DMS 273 treated with DMSO at 0.1 percent for 48 hours (cell line): ENCODE measurements around the gene IQCN.
A peak's percentile ranks its signal among the peaks of the same experiment; 100 is the strongest.

ENCODE experiments used
- DNase-seq: peaks from one replicate; lab custom pipeline; 2025; lab: John Stamatoyannopoulos, UW

Gene IQCN

DNA sequence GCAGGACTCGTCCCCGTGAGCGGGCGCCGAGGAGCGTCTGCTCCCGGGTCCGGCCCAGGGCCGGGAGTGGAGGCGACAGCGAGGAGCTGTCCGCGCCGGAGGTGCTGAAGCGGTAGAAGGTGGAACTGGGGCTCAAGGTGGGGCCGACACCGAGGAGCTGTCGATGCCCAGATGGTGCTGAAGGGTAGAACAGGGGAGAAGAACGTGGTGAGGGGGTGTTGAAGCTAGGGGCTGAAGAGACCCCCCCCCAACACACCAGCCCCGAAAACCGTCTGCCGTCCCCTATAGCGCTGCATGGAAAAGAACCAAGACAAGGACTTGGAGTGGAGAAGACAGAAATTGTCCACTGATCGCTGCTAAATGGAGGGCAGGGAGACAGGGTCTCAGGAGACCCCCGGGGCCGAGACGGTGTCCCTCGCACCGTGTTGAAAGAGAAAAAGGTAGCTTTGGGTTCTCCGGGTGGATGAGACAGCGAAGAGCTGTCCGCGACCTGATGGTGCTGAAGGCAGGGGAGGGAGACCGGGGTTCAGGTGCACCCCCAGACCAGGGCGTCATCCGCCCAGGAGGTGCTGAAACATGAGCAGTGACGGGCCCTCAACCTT lies 40.9 kb downstream of the IQCN start:
- no peak for DNase-seq

DNA sequence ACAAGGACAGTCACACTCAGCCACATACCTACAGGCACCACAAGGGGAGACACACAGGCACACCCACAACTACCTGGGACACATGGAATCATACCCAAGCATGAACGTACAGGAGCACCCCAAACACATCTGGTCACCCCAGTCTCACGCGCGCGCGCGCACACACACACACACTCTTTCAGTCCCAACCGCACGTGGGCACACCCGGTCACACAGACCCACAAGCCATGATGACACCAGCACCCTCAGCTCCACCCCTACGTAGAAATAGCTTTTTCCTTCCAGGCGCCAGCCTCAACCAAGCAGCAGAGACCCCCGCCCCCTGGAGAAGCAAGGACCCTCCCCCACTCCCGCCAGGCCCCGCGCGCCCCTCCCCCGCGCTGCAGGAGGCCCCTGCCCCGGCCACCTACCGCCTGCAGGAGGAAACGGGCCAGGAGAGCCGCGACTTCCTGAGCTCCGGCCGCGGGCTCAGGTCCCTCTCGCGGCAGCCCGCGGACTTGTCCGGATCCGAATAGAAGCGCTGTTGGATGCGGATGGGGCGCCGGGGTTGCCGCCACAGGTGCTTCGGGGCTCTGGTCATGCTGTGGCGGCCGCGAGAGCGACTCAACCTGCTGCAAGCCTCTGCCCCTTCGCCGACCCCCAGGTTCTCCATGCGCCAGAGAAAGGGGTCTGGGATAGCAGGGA lies 41.6 kb downstream of the IQCN start:
- DNase-seq = no peak

DNA sequence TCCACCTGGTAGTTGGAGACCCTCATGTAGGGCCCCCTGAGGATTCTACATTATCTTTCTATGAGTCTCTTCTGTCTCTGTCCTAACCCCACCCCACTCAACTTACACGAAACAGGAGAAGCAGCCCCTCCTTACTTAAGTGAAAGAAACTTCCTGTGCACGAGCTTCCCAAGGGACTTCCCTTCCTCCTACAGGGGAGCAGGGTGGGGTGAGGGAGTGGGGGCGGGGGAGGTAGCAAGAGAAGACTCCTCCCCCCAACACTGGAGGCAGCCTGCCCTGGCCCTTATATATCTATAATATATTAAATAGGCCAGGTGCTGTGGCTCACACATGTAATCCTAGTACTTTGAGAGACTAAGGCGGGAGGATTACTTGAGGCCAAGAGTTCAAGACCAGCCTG lies 42.5 kb downstream of the IQCN start:
- no peak for DNase-seq

DNA sequence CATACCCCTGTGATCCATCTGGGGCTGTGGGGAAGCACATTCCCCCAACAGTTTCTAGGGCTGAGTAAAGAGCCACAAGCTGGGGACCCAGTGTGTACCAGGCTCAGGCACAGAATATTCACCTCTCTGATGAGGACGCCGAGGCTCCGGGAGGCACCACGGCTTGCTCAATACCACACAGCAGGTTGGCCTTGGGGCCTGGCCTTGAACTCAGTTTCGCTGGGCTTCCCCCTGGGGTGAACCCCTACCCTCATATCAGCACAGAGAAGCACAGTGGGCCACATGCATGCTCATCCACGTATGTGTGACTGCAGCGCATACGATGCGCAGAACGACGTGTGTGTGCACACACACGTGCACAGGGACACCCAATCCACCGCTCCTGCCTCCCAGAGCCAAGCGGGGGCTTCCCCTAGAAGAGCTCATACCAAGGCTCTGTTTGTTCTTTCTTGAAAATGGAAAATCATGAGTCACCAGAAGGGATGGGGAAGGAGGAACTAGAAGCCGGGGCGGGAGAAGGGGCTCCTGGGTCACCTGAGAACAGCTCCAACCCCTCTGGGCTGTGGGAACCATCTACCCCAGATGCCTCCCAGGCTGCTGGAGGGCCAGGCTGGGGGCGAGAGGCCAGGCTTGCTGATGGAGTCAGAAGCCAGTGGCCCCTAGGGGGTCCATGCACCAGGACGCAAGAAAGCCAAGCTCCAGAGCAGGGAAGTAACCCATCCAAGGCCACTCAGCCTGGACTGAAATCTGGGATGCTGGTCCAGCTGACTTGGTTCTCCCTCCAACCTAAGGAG lies 43.1 kb downstream of the IQCN start:
- no peak for DNase-seq

DNA sequence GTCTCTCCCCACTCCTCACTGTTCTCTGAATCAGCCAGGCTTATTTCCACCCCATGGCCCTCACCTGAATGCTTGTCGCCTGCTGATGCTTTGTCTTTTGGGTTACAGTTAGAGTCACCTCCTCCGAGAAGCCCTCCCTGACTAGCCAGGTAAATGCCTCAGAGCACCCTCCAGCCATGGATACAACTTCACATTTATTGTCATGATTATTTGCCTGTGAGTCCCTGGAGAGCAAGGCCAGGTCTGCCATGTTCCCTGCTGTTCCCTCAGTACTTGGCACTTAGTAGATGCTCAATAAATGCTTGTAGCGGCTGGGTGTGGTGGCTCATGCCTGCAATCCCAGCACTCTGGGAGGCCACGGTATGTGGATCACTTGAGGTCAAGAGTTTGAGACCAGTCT lies 44.3 kb downstream of the IQCN start:
- DNase-seq = no peak

DNA sequence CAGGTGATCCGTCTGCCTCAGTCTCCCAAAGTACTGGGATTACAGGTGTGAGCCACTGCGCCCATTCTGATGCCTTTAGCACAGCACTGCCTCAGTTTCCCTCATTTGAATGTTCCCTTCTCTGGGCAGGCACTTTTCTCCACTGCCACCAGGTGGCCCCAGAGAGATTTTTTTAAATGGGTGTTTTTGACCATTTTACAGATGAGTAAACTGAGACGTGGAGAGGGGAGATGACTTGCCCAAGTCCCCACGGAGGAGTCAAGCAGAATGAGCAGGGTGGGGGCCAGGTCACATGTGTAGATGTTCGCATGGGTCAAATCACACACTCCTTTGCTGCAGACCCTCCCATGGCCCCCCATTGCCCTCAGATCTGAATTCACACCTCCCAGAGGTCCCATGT lies 44.8 kb downstream of the IQCN start:
- DNase-seq = no peak

DNA sequence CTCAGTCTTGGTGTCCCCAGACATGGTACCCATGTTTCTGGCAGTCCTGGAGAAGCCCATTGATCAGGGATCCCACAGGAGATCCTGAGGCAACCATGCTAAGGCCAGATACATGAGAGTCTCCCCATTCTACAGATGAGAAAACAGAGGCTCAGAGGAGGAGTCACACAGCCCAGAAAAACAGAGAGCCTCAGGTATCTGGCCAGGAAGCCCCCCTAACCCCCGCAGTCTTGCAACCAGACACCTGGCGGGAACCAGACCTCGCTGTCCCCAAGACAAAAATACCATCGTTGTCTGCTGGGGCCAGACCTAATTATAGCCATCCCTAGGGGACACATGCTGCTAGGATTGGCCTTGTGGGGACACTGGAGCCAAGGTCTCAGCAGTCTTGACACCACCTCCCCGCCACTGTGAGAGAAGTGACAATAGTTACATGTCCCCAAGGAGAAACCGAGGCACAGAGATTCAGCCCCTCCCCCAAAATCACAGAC lies 46.4 kb downstream of the IQCN start:
- no peak for DNase-seq

DNA sequence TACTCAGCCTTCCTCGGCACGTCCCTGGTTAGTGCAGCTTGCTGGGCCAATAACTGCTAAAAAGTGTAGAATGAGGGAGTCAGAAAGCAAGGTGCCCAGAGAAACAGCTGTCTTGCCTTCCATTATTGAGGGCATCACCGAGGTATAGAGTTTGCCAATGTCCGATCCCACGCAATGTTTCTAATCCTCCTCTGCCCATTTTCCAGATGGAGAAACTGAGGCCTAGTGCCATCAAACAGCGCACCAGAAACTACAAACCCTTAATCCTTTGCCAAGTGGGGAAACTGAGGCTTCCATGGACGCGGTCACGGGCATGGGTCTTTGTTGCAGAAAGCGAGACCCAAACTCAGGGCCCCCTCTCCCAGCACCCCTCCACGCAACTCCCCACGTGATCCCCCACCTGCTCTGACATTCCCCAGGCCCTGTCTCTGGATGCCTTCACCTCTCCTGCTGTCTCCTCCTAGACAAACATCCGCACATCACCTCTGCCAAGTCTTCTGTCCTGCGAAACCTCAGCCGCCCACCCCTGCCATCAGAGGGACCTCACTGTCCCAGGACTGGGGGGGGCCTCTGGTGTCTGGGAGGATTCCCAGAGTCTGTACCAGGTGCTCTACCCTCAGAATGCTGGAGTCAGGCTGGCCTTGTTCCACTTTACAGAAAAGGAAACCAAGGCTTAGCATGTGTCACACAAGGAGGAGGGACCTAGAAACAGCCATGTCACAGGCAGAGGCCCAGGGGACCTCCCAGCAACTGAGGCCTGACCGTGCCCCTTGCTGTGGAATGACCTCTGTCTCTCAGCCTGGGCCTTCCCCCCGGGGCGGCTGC lies 47.1 kb downstream of the IQCN start:
- no peak for DNase-seq

DNA sequence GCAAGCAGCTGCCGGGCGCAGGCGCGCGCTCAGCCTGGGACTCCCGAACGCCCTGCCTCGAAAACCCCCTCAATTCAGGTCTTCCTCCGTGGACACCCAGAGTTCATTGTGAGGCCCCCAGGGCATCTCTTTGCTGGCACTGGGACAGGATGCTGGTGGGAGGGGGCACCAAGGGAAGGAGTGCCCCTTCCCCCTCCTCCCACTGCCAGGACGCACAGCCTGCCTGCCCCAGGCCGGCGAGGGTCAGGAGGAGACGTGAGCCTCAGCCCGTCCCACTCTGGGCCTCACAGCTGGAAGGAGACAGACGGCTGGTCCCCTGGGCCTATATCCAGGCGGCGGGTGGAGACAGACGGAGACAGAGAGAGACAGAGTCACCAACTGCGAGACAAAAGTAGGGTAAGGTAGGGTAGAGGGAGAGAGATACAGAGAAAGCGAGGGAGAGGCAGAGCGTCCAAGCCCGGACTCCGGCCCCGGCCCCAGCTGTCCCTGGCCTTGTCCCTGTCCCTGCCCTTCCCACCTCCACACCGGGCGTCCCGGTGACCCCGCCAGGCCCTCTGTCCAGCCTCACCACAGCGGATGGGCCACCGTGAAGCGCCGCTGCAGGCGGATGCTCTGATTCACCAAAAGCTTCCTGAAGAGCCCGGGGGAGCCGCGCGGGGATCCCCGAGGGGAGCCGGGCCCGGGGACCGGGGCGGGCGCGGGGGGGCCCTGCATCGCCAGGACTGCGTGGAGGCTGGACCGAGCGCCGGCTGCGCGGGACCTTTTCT lies 48.4 kb downstream of the IQCN start, which contains the start of gene PDE4C:
PDE4C (minus strand) TSS at position 737 of the 767 bp plus-strand sequence; CDS start at position 714, 23 bp downstream.
- peak; percentile 46 for DNase-seq

DNA sequence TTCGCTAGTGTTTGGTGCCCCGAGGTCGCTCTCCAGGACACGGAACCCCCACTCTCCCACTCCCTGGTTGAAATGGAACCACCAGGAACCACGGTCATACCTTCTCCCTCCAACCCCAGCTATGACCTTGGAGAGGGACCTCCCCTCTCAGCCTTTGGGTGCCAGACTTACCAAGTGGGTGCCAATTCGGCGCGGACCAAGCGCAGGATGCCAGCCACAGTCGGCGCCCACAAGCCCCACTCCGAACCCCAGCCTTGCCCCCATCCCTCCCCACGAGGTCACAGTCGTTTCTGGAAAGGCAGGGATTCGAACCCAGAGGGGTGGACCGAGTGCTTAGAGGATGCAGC lies 48.9 kb downstream of the IQCN start:
- no peak for DNase-seq

DNA sequence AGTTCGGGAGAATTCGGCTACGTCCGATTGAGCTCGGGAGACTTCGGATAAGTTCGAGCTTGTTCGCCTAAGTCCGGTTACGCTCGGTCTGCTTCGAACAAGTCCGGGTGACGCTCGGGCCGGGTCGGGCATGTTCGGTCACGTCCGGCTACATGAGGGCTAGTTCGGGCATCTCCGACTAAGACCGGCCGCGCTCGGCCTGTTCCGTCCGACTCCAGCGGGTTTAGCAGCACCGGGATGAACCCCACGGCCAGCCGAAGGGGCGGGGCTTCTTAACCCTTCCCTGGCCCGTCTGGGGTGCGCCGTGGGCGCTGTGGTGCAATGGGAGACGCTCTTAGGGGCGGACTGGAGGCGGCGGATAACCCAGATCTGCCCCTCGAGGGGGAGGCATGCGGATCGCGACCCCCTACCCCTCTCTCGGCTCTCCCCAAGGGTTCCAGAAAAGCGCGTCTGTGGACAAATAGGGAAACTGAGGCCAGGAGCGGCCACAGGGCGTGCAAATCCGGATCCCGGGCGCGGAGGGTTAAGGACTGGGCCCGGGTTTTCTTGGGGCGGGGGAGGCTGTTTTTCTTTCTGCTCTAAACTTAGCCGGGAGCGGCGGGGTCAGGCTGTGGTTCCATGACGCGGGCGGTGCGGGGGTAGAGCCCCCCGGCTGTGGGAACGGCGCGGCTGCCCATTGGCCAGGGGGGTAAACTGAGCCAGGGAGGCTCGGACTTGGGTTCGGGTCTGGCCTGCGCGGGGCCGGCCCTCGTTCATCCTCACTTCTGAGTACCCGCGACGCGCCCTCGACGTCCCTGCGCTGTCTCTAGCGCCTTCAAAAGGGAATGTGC lies 49.5 kb downstream of the IQCN start:
- DNase-seq = peak; percentile 89

DNA sequence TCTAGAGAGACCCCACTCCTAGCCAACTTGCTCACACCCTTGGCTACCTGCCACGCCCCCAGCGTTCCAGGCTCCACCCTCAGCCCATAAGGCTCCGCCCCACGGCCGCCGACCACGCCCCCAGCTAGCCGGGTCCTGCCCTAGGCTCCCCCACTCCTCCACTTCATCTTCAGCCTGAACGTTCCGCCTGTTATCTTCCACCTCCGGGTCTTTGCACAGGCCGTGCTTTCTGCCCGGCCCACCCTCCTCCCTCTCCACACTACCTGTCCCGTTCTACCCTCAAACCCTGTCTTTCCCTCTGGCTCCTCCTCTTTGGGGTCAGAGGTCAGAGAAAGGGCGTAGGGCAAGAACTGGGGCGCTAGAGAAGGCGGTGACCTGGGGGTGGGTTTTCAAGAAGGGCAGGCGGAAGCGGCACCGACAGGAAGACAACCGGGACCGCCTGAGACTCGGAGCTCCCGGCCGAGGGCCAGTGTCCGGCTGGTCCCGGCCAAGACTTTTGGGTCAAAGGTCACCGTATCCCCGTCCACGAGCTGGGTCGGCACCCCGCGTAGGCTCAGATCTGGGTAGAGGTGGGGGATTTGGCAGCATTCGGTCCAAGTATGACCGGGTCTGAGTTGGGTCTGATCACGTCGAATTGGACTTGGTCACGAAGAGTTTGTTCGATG lies 50.3 kb downstream of the IQCN start:
- DNase-seq = no peak

DNA sequence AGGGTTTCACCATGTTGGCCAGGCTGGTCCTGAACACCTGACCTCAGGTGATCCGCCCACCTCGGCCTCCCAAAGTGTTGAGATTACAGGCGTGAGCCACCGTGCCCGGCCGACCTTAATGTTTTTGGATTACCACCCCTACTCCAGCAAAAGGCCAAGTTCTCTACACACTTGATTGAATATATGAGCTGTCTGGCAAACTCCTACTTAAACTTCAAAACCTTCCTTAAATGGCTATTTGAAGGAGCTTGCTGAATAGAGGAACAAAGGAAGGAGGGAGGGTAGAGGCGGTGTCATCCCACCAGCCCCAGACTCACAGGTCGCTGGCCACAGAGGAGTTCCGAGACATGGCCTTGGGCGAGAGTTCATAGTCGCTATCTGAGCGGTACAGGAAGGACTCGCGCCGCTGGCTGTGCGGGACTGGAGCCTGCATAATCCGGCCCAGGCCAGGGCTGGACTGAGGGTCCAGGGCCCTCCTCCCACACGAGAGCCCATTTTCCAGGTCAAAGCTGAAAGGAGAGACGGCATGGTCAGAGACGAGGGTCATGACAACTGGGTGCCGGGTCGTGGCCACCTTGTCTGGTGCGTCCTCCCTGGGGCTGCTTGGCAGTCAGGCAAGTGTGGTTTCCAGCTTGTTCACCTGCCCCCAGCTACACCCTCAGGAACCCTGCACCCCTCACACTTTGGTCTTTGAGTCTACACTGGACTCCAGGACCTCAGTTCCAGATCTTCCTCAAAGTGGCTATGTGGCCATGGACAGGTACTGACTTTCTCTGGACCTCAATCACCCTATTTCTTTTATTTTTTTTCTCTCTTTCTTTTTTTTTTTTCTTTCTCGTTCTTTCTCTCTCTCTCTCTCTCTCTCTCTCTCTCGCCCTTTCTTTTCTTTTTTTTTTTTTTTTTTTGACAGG lies 52.2 kb downstream of the IQCN start:
- no peak for DNase-seq

DNA sequence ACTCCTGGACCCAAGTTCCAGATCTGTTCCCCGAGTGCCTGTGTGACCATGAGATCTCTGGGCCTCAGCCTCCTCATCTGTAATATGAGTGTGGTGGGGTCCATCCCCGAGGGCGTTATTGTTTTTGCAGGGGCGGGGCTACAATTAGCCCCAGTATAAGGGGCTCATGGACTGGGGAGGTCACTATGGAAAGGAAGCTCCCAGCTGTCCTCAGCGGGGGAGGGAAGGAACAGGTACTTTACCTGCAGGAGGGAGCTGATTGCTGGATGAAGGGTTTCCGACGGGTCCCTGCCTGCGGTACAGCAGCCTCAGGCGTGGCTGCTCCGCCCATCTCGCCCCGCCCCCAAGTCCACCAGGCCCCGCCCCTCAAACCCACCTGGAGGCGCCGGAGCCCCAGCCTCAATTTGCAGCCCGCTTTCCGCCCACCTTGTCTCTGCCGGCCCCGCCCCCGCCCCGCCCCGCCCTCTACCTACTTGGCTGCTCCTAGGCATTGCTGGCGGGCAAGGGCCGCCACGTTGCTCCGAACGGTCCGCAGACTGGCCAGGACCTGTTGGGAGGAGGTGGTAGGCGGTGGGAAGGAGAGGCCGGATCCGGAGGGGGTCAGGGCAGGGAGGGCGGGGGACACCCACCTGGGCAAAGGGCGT lies 53.5 kb downstream of the IQCN start:
- no peak for DNase-seq

DNA sequence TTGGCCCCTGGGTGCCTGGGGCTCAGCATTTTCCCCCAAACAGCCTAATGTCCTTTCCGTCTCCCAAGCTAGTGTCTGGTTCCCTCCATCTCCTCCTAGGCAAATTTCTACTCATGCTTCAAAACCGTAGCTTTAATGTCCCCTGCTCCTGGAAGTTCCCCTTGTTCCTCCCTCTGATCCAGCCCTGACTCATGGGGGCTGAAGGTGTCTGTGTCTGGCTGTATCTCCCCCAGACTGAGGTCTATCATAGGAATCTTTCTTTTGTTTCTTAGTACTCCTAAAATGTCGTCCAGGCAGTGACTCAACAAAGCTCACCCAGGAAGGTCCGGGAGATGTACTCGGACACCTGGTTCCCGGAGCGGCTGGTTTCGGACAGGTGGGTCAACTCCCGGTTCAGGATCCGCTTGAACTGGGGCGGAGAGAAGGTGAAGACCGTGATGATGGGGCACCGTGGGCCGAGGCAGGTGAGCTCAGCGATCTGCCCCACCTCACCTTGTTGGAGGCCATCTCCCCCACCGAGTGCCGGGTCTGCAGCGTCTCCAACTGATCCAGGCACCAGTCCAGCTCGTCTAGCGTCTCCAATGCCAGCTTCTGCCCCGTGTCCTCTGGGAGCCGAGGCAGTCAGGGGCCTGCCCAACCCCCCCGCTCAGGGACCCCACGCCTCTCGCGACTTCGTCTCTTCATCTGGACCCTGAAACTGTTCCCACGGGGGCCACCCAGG lies 54.2 kb downstream of the IQCN start:
- DNase-seq = no peak

DNA sequence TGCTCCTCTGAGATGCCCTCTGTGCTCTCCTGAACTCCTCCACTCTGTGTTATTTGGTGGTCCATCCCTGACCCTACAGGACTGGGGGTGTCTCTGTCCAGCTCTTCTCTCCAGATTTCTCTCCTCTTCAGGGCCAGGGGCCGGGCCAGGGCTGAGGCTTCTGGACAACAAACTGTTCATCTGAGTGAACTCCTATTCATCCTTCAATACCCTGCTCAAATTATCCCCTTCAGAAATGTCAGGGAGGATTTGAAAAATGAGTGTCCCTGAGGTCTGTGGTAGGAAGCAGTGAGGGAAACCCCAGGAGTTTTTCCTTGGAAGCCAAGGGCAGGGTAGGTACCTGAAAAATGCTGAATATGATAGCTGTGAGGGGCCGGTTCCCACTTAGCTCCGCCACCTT lies 55.7 kb downstream of the IQCN start:
- DNase-seq = no peak

DNA sequence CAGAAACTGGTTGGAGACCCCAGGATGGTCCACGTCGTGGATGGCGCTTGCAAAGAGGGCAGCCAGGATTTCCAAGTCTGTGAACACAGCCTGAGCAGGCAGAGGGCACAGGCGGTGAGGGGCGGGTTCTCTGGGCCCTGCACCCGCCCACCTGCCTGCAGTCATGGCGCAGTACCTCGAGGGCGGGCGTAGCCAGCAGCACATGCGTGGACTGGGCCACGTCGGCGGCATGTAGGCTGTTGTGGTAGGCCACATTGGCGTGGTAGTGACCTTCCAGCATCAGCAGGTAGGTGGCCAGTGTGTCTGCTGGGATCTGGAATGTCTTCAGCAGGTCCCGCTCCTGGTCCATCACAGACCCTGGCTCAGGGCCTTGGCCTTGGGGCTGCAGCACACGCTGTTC lies 56.1 kb downstream of the IQCN start:
- no peak for DNase-seq

DNA sequence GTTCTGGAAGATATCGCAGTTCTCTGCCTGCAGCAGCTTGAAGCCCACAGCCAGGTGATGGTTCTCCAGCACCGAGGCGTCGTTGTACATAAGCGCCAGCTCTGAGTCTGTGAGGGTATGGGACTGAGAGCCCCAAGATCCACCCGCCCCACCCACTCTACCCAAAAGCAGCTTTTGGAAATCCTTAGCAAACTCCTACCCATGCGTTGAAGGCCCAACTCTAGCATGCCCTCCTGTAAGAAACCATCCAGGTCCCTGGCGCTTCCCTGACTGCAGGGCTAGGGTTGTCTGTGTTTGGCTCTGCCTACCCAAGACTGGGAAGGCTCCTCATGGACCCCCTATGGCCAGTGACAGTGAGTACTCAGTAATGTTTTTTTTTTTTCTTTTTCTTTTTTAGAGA lies 57.5 kb downstream of the IQCN start:
- no peak for DNase-seq
